Gastroesophageal sphincter (tissue), 3 donors: ENCODE measurements around the gene JMJD8.

Source experiments
- EP300 ChIP-seq: sonication (generic); formaldehyde crosslinking; IDR thresholded peaks from one replicate; pipeline ENCODE4 v1.6.1; 2017; ENCODE audit warnings: antibody characterized with exemption, mild to moderate bottlenecking
- TF ChIP-seq, protein P1 (sequence below), 4 experiments: fragments of 200-600 bp in 2 of 4; fragments of 450-650 bp in 2 of 4; sonication (generic) in 1 of 4; IDR thresholded peaks; one replicate each; pipeline ENCODE4 v1.5.1; 2017 to 2019; ENCODE audit warnings: antibody characterized with exemption in 4 of 4, mild to moderate bottlenecking in 2 of 4, moderate library complexity in 2 of 4

DNA sequence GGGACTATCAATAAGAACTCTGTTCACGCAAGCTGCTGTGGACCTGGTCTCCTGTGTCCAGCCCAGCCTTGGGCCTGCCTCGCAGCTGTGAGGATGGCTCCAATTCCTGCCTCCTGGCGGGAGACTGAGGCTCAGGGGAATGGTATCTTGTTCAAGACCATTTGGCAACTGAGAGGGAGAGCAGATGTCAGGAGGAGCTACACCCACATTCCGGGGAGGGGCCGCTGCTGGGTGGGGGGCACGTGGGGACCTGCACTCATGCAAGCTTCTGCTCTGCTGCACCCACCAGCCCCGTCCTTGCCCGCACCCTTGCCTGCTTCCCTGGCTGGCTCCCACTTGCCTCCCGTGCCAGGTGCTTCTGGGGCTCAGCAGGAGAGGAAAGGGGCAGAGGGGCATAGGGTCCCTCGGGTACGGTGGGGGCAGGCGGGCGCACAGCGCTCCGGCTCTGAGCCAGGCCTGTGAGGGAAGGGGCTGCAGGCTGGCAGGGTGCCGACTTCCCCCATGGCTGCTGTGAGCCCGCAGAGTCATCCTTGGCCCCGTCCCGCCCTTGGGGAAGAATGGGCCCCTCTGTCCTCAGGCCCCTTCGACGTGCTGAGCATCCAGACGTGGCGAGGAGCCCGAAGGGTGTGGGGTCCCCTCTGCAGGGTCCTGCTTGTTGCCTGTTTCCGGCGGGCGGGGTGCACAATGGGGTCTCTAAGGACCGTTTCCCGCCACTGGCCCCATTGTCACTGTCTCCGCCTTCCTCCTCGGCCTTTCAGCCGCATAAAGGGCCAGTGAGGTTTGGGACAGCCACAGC lies 33.5 kb upstream of the JMJD8 start:
- TF ChIP-seq, protein P1, sequence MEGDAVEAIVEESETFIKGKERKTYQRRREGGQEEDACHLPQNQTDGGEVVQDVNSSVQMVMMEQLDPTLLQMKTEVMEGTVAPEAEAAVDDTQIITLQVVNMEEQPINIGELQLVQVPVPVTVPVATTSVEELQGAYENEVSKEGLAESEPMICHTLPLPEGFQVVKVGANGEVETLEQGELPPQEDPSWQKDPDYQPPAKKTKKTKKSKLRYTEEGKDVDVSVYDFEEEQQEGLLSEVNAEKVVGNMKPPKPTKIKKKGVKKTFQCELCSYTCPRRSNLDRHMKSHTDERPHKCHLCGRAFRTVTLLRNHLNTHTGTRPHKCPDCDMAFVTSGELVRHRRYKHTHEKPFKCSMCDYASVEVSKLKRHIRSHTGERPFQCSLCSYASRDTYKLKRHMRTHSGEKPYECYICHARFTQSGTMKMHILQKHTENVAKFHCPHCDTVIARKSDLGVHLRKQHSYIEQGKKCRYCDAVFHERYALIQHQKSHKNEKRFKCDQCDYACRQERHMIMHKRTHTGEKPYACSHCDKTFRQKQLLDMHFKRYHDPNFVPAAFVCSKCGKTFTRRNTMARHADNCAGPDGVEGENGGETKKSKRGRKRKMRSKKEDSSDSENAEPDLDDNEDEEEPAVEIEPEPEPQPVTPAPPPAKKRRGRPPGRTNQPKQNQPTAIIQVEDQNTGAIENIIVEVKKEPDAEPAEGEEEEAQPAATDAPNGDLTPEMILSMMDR (IDR thresholded peaks at IDR 0.05): no peak
- no peak for TF ChIP-seq EP300
